SK-N-SH treated with all-trans-retinoic acid at 6 μM for 48 hours (cell line): ENCODE results near the gene TNFRSF12A.

Experiments
- ATAC-seq: fragments of 200-7000 bp; cut with Tn5 transposase; 3 replicates; pipeline ENCODE4 v1.9.1; 2020; ENCODE audit warnings: mild to moderate bottlenecking, moderate library complexity
- ARNTL ChIP-seq: fragments of 450-650 bp; formaldehyde crosslinking; IDR thresholded peaks from 2 replicates; pipeline ENCODE4 v1.5.0; 2020; ENCODE audit warnings: low read depth, mild to moderate bottlenecking, moderate library complexity, borderline replicate concordance
- CSDC2 ChIP-seq: fragments of 250-450 bp; sonication (Bioruptor Pico); IDR thresholded peaks from 2 replicates; pipeline ENCODE4 v1.5.0; 2020; ENCODE audit warnings: mild to moderate bottlenecking, moderate library complexity
- CSRNP3 ChIP-seq: fragments of 250-450 bp; sonication (Bioruptor Pico); IDR thresholded peaks from 2 replicates; pipeline ENCODE4 v1.5.1; 2021; ENCODE audit warnings: mild to moderate bottlenecking, moderate library complexity
- GLIS3 ChIP-seq: fragments of 250-450 bp; sonication (Bioruptor Pico); IDR thresholded peaks from 2 replicates; pipeline ENCODE4 v1.5.0; 2020; ENCODE audit warnings: mild to moderate bottlenecking, moderate library complexity
- POU6F1 ChIP-seq: fragments of 250-450 bp; sonication (Bioruptor Pico); IDR thresholded peaks from 2 replicates; pipeline ENCODE4 v1.8.0; 2021; ENCODE audit warnings: low read depth, mild to moderate bottlenecking, moderate library complexity, borderline replicate concordance
- PPARA ChIP-seq: fragments of 250-450 bp; sonication (Bioruptor Pico); IDR thresholded peaks from 2 replicates; pipeline ENCODE4 v1.5.0; 2020; ENCODE audit warnings: mild to moderate bottlenecking, borderline replicate concordance
- RARB ChIP-seq: fragments of 250-450 bp; sonication (Bioruptor Pico); IDR thresholded peaks from 2 replicates; pipeline ENCODE4 v1.8.0; 2021; ENCODE audit warnings: mild to moderate bottlenecking, moderate library complexity
- SNAI2 ChIP-seq: fragments of 250-450 bp; sonication (Bioruptor Pico); IDR thresholded peaks from 2 replicates; pipeline ENCODE4 v1.5.0; 2020; ENCODE audit warnings: mild to moderate bottlenecking, moderate library complexity
- TCF4 ChIP-seq: fragments of 250-450 bp; sonication (Bioruptor Pico); IDR thresholded peaks from 2 replicates; pipeline ENCODE4 v1.8.0; 2021; ENCODE audit warnings: mild to moderate bottlenecking, moderate library complexity, borderline replicate concordance
- ZC3H10 ChIP-seq: fragments of 250-450 bp; sonication (Bioruptor Pico); IDR thresholded peaks from 2 replicates; pipeline ENCODE4 v1.5.1; 2021; ENCODE audit warnings: mild to moderate bottlenecking, moderate library complexity
- ZFP3 ChIP-seq: fragments of 250-450 bp; sonication (Bioruptor Pico); IDR thresholded peaks from 2 replicates; pipeline ENCODE4 v1.5.0; 2020; ENCODE audit warnings: mild to moderate bottlenecking, moderate library complexity
- ZFP30 ChIP-seq: fragments of 450-650 bp; formaldehyde crosslinking; IDR thresholded peaks from 2 replicates; pipeline ENCODE4 v1.5.0; 2022; ENCODE audit warnings: mild to moderate bottlenecking, moderate library complexity
- ZNF565 ChIP-seq: fragments of 450-650 bp; formaldehyde crosslinking; conservative IDR thresholded peaks from 2 replicates; pipeline ENCODE4 v1.5.0; 2020; ENCODE audit warnings: low read depth, mild to moderate bottlenecking, moderate library complexity
- ZNF8 ChIP-seq: fragments of 450-650 bp; formaldehyde crosslinking; IDR thresholded peaks from 2 replicates; pipeline ENCODE4 v1.5.0; 2020; ENCODE audit warnings: mild to moderate bottlenecking, moderate library complexity
- TF ChIP-seq, protein P1 (sequence below): fragments of 250-450 bp; sonication (Bioruptor Pico); IDR thresholded peaks from 2 replicates; pipeline ENCODE4 v1.8.0; 2020; ENCODE audit warnings: mild to moderate bottlenecking, moderate library complexity, borderline replicate concordance
- TF ChIP-seq, protein P2 (sequence below): fragments of 250-450 bp; sonication (Bioruptor Pico); IDR thresholded peaks from 2 replicates; pipeline ENCODE4 v1.5.1; 2020; ENCODE audit warnings: low read depth, mild to moderate bottlenecking, moderate library complexity
- TF ChIP-seq, protein P3 (sequence below): fragments of 250-450 bp; sonication (Bioruptor Pico); IDR thresholded peaks from 2 replicates; pipeline ENCODE4 v1.5.0; 2020; ENCODE audit warnings: mild to moderate bottlenecking, moderate library complexity

The TNFRSF12A gene

DNA sequence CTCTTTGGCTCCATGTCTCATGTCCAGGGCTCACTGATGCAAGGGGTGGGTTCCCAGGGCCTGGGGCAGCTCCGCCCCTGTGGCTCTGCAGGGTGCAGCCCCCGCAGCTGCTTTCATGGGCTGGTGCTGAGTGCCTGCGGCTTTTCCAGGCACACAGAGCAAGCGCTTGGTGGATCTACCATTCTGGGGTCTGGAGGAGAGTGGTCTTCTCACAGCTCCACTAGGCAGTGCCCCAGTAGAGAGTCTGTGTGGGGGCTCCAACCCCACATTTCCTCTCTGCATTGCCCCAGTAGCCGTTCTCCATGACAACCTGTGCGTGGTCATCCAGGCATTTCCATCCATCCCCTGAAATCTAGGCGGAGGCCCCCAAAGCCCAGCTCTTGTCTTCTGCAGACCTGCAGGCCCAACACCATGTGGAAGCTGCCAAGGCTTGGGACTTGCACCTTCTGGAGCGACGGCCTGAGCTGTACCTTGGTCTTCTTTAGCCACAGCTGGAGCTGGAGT is 50.5 kb downstream of the TNFRSF12A start (continued):
- TF ChIP-seq, protein P1, sequence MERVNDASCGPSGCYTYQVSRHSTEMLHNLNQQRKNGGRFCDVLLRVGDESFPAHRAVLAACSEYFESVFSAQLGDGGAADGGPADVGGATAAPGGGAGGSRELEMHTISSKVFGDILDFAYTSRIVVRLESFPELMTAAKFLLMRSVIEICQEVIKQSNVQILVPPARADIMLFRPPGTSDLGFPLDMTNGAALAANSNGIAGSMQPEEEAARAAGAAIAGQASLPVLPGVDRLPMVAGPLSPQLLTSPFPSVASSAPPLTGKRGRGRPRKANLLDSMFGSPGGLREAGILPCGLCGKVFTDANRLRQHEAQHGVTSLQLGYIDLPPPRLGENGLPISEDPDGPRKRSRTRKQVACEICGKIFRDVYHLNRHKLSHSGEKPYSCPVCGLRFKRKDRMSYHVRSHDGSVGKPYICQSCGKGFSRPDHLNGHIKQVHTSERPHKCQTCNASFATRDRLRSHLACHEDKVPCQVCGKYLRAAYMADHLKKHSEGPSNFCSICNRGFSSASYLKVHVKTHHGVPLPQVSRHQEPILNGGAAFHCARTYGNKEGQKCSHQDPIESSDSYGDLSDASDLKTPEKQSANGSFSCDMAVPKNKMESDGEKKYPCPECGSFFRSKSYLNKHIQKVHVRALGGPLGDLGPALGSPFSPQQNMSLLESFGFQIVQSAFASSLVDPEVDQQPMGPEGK (CRISPR knock-in tag): no peak
- no peak for TF ChIP-seq CSDC2
- TF ChIP-seq ZC3H10 (CRISPR knock-in tag): no peak

- no peak for TF ChIP-seq CSDC2
- no peak for TF ChIP-seq CSRNP3 (CRISPR knock-in tag)
- TF ChIP-seq POU6F1 (CRISPR knock-in tag): no peak
- TF ChIP-seq ZFP3 (CRISPR knock-in tag): no peak
- no peak for TF ChIP-seq TCF4 (CRISPR knock-in tag)
- TF ChIP-seq, protein P1 (CRISPR knock-in tag): no peak
- no peak for TF ChIP-seq ARNTL (CRISPR knock-in tag)
- TF ChIP-seq, protein P2, sequence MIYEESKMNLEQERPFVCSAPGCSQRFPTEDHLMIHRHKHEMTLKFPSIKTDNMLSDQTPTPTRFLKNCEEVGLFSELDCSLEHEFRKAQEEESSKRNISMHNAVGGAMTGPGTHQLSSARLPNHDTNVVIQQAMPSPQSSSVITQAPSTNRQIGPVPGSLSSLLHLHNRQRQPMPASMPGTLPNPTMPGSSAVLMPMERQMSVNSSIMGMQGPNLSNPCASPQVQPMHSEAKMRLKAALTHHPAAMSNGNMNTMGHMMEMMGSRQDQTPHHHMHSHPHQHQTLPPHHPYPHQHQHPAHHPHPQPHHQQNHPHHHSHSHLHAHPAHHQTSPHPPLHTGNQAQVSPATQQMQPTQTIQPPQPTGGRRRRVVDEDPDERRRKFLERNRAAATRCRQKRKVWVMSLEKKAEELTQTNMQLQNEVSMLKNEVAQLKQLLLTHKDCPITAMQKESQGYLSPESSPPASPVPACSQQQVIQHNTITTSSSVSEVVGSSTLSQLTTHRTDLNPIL: no peak
- no peak for TF ChIP-seq SNAI2
- no peak for TF ChIP-seq ZC3H10 (CRISPR knock-in tag)
- TF ChIP-seq ZNF8: no peak
- TF ChIP-seq GLIS3 (CRISPR knock-in tag): no peak
- TF ChIP-seq, protein P3, sequence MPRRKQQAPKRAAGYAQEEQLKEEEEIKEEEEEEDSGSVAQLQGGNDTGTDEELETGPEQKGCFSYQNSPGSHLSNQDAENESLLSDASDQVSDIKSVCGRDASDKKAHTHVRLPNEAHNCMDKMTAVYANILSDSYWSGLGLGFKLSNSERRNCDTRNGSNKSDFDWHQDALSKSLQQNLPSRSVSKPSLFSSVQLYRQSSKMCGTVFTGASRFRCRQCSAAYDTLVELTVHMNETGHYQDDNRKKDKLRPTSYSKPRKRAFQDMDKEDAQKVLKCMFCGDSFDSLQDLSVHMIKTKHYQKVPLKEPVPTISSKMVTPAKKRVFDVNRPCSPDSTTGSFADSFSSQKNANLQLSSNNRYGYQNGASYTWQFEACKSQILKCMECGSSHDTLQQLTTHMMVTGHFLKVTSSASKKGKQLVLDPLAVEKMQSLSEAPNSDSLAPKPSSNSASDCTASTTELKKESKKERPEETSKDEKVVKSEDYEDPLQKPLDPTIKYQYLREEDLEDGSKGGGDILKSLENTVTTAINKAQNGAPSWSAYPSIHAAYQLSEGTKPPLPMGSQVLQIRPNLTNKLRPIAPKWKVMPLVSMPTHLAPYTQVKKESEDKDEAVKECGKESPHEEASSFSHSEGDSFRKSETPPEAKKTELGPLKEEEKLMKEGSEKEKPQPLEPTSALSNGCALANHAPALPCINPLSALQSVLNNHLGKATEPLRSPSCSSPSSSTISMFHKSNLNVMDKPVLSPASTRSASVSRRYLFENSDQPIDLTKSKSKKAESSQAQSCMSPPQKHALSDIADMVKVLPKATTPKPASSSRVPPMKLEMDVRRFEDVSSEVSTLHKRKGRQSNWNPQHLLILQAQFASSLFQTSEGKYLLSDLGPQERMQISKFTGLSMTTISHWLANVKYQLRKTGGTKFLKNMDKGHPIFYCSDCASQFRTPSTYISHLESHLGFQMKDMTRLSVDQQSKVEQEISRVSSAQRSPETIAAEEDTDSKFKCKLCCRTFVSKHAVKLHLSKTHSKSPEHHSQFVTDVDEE (CRISPR knock-in tag): no peak
- TF ChIP-seq ZFP30 (CRISPR knock-in tag): no peak
- TF ChIP-seq RARB (CRISPR knock-in tag): no peak
- TF ChIP-seq ZNF565 (CRISPR knock-in tag): no peak
- TF ChIP-seq PPARA (CRISPR knock-in tag): no peak
- no peak for ATAC-seq
Observed at GRCh38 chr16:3071655-3072054, 51.5 kb downstream of the TNFRSF12A start.
